GM13976 (cell line): ENCODE measurements around the gene SLAMF7.

ENCODE experiments used
- DNase-seq: peaks from one replicate; pipeline ENCODE4 v3.0.0; 2012; ENCODE audit warnings: low spot score
- in situ Hi-C: fragments of 300-500 bp; cut with MboI; formaldehyde crosslinking; loops from one replicate; pipeline ENCODE4 v1.12.0; 2022; ENCODE audit warnings: low sequenced_read_pairs, mixed read lengths, inconsistent platforms; ENCODE audit not compliant: unreplicated experiment
- TF ChIP-seq, protein P1 (sequence below): IDR thresholded peaks from 2 replicates; pipeline ENCODE4 v1.5.1; 2012; ENCODE audit warnings: borderline replicate concordance, mild to moderate bottlenecking; ENCODE audit not compliant: insufficient read depth; ENCODE audit errors: extremely low read depth, missing control alignments, control extremely low read depth

The SLAMF7 gene

DNA sequence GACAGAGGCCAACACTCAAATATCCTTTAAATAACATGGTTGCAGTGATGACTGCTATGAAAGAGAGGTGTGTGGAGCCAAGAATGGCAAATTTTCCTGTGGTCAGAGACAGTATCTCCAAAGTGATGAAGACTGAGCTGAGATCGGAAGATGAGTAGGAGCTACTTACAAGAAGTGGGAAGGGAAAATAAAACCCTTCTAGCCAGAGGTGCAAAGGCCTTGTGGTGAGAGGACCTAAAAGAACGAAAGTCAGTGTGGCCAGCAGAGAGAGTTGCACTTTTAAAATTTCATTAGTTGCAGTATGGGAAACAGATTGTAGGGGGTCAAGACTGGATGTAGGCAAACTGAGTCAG lies 17.8 kb downstream of the SLAMF7 start:
- in situ Hi-C loops: no loop called here
- TF ChIP-seq, protein P1, sequence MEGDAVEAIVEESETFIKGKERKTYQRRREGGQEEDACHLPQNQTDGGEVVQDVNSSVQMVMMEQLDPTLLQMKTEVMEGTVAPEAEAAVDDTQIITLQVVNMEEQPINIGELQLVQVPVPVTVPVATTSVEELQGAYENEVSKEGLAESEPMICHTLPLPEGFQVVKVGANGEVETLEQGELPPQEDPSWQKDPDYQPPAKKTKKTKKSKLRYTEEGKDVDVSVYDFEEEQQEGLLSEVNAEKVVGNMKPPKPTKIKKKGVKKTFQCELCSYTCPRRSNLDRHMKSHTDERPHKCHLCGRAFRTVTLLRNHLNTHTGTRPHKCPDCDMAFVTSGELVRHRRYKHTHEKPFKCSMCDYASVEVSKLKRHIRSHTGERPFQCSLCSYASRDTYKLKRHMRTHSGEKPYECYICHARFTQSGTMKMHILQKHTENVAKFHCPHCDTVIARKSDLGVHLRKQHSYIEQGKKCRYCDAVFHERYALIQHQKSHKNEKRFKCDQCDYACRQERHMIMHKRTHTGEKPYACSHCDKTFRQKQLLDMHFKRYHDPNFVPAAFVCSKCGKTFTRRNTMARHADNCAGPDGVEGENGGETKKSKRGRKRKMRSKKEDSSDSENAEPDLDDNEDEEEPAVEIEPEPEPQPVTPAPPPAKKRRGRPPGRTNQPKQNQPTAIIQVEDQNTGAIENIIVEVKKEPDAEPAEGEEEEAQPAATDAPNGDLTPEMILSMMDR: no peak
- DNase-seq: no peak

DNA sequence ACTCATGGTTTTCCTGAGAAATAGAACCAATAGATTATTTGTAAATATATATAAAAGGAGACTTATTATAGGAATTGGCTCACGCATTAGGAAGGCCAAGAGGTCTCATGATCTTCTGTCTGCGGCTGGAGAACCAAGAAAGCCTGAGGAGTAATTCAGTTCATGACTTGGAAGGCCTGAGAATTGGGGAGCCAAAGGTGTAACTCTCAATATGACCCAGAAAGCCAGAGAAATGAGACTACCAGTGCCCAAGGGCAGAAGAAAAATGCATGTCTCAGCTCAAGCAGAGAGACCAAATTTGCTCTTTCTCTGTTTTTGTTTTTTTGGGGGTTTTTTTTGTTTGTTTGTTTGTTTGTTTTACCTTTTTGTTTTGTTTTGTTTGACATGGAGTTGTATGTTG lies 19.5 kb downstream of the SLAMF7 start:
- no peak for DNase-seq
- in situ Hi-C loops: no loop called here
- TF ChIP-seq, protein P1: no peak

- in situ Hi-C loops: no loop called here
- TF ChIP-seq, protein P1: no peak
- no peak for DNase-seq
These were observed 20.7 kb downstream of the SLAMF7 start for GRCh38 chr1:160759740-160760139.

DNA sequence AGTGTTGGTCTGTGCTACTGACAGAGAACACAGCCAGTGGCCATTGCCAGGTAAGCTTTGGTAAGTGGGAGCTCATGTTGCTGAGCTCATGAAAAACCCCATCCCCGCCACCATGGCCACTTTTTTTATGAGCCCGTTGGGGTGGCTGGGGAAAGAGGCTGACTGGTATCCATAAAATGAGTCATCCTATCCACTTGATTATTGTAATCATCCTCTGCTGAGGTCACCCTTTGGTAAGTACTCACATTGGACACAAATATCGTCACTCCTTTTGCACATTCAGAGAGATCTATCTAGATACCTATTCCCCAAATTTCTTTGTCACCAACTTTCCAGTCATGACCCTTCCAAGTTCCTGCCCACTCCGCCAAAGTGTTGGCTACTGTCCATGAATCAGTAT lies 22.0 kb downstream of the SLAMF7 start:
- TF ChIP-seq, protein P1: no peak
- in situ Hi-C loops: no loop called here
- DNase-seq: no peak

DNA sequence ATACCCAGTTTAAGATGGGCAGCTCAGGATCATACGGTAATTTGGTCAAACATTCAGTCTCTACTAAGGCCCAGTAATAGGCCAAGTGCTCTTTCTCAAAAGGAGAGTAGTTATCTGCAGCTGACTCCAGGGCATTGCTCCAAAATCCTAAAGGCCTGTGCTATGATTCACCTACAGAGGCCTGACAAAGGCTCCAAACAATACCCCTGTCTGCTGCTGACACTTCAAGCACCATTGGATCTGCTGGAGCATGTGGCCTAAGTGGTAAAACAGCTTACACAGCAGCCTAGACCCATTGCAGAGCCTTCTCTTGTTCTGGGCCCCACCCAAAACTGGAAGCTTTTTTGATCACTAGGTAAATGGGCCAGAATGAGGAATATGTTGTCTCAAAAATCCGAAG lies 22.8 kb downstream of the SLAMF7 start:
- DNase-seq: no peak
- TF ChIP-seq, protein P1: no peak
- in situ Hi-C loops: no loop called here

DNA sequence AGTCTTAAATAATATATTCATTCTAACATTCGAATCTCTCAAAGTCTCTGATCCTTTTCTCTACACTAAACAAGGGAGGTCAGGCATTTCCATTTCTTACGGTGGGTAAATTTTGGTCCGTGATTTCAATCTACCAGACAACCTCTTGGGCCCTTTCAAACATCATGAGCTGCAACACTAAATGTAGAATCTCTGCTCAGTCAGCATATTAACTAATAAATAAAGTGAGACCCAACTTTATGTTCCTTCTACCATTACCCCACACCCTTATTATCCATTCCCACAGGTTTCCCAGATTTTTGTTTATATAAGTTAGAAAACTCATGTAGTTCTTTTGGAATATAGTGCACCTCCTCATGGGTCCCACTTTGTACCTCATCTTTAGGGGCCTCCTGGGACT lies 24.9 kb downstream of the SLAMF7 start:
- TF ChIP-seq, protein P1: no peak
- in situ Hi-C loops: no loop called here
- DNase-seq: no peak
